Caco-2 (cell line): Measurements from ENCODE around the gene AOX1. TPM values are rescaled to one million over a fixed set of nuclear protein-coding genes. Genes with fewer than 3 reads are reported as not detected.

Experiments used
- BruUV-seq: library from RNA; stranded (reverse); fragments of 400-500 nt; replicated peaks from 2 replicates; lab custom pipeline; 2021; lab: Mats Ljungman, UMichigan
- CTCF ChIA-PET: fragments of 300-600 bp; sonication (Branson Sonifier 250); formaldehyde crosslinking; loops from one replicate; lab custom pipeline; 2022; ENCODE audit warnings: antibody characterized with exemption; lab: Charles Lee
- POLR2A ChIA-PET: fragments of 300-600 bp; sonication (Branson Sonifier 250); formaldehyde crosslinking; loops from one replicate; lab custom pipeline; 2022; ENCODE audit warnings: antibody characterized with exemption; lab: Charles Lee
- DNase-seq, 2 experiments: peaks; one replicate each; pipeline versions ENCODE4 v3.0.0 to v3.0.0-alpha.2; 2020 to 2022
- H3K27me3 ChIP-seq: replicated peaks from 2 replicates; pipeline ENCODE4 v1.6.0; 2011; ENCODE audit warnings: low read length; ENCODE audit not compliant: control insufficient read depth, insufficient read depth
- H3K36me3 ChIP-seq: 2 replicates; pipeline ENCODE4 v1.5.1; 2011; ENCODE audit warnings: low read length; ENCODE audit not compliant: control insufficient read depth, insufficient read depth
- H3K4me1 ChIP-seq: fragments of 250-450 bp; sonication (Bioruptor Pico); 2 replicates; pipeline ENCODE4 v1.5.1; 2020; ENCODE audit warnings: mild to moderate bottlenecking
- H3K4me3 ChIP-seq: 2 replicates; pipeline ENCODE4 v1.5.1; 2011; ENCODE audit warnings: low read depth, mild to moderate bottlenecking, control low read depth, low read length
- H3K9me3 ChIP-seq: fragments of 250-450 bp; sonication (Bioruptor Pico); 2 replicates; pipeline ENCODE4 v1.5.1; 2020; ENCODE audit warnings: mild to moderate bottlenecking, moderate library complexity
- H3K27ac Mint-ChIP-seq: one replicate; pipeline ENCODE4 v1.8.0; 2022; ENCODE audit warnings: mixed read lengths; ENCODE audit not compliant: unreplicated experiment
- H3K27me3 Mint-ChIP-seq: one replicate; pipeline ENCODE4 v1.8.0; 2022; ENCODE audit warnings: mixed read lengths; ENCODE audit not compliant: insufficient read depth, unreplicated experiment
- H3K36me3 Mint-ChIP-seq: one replicate; pipeline ENCODE4 v1.8.0; 2022; ENCODE audit warnings: mild to moderate bottlenecking, mixed read lengths; ENCODE audit not compliant: insufficient read depth, unreplicated experiment
- H3K4me1 Mint-ChIP-seq: one replicate; pipeline ENCODE4 v1.8.0; 2022; ENCODE audit warnings: low read depth, mixed read lengths; ENCODE audit not compliant: unreplicated experiment
- H3K4me3 Mint-ChIP-seq: one replicate; pipeline ENCODE4 v1.8.0; 2022; ENCODE audit warnings: mild to moderate bottlenecking, moderate library complexity, mixed read lengths; ENCODE audit not compliant: unreplicated experiment
- H3K9me3 Mint-ChIP-seq: one replicate; pipeline ENCODE4 v1.8.0; 2022; ENCODE audit warnings: mixed read lengths; ENCODE audit not compliant: unreplicated experiment
- intact Hi-C: fragments of 100-400 bp; cut with micrococcal nuclease; formaldehyde crosslinking; loops from one replicate; pipeline ENCODE4 v1.10.0; 2022; ENCODE audit not compliant: unreplicated experiment
- total RNA-seq: library from RNA; stranded (reverse); gene quantifications from 2 replicates; pipeline ENCODE4 v1.2.3, GENCODE V29; 2022
- TF ChIP-seq, protein P1 (sequence below), 2 experiments: fragments of 200-600 bp in 1 of 2; IDR thresholded peaks; 1 replicate in 1 of 2; 2 replicates in 1 of 2; pipeline versions ENCODE4 v1.5.1 to v1.8.0; 2011 to 2022; ENCODE audit warnings: antibody characterized with exemption in 1 of 2, control low read depth in 1 of 2, inconsistent platforms in 1 of 2, low read depth in 1 of 2, low read length in 1 of 2, mild to moderate bottlenecking in 1 of 2, moderate library complexity in 1 of 2; ENCODE audit not compliant: insufficient read depth in 1 of 2, severe bottlenecking in 1 of 2, unreplicated experiment in 1 of 2

AOX1 gene
- total RNA-seq, 1 experiment from 2014 or later = 0.79 TPM

GRCh38 chr2:200653021-200653420, 67.2 kb downstream of the AOX1 start:
- no peaks in the 10 kb centered on the region for H3K4me1 Mint-ChIP-seq
- H3K27ac Mint-ChIP-seq = no peak overlapping the region
- intact Hi-C loops = no loop called here
- H3K4me1 ChIP-seq = peaks cover 10% of the 10 kb centered on the region
- H3K36me3 ChIP-seq = no peaks in the 10 kb centered on the region
- H3K9me3 Mint-ChIP-seq = no peaks in the 10 kb centered on the region
- DNase-seq = no peak
- no peaks in the 10 kb centered on the region for H3K27me3 Mint-ChIP-seq
- ChIA-PET POLR2A (no interaction called here), CTCF (no interaction called here)
- H3K4me3 ChIP-seq = no peak overlapping the region
- no TSS peak for BruUV-seq
- H3K36me3 Mint-ChIP-seq = no peaks in the 10 kb centered on the region
- TF ChIP-seq, protein P1, sequence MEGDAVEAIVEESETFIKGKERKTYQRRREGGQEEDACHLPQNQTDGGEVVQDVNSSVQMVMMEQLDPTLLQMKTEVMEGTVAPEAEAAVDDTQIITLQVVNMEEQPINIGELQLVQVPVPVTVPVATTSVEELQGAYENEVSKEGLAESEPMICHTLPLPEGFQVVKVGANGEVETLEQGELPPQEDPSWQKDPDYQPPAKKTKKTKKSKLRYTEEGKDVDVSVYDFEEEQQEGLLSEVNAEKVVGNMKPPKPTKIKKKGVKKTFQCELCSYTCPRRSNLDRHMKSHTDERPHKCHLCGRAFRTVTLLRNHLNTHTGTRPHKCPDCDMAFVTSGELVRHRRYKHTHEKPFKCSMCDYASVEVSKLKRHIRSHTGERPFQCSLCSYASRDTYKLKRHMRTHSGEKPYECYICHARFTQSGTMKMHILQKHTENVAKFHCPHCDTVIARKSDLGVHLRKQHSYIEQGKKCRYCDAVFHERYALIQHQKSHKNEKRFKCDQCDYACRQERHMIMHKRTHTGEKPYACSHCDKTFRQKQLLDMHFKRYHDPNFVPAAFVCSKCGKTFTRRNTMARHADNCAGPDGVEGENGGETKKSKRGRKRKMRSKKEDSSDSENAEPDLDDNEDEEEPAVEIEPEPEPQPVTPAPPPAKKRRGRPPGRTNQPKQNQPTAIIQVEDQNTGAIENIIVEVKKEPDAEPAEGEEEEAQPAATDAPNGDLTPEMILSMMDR (IDR thresholded peaks at IDR 0.05; ENCODE audit: insufficient read depth in 1 of 2, low read depth in 1 of 2, low read length in 1 of 2, severe bottlenecking in 1 of 2, unreplicated experiment in 1 of 2) = no peak
- H3K4me3 Mint-ChIP-seq = no peak overlapping the region
- H3K9me3 ChIP-seq = no peaks in the 10 kb centered on the region; the same call in 1 of the 2 replicates
- H3K27me3 ChIP-seq = no peaks in the 10 kb centered on the region

DNA sequence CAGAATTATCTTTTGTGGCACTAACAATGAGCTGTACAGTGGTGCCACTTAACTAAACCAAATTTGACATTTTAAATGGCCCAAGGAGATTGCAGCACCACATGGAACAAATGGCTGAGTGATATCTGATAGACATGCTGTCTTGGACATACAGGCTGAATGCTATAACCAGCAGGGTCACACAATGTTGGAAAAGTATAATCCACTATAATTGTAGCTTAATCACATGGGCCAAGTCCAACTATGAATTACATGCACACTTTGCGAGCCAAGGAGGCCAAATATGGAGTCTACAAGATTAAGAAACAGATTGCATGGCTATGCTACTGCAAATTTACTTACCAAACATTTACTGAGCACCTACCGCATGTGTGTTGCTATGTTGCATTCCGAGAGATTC, 69.0 kb downstream of the AOX1 start:
- Mint-ChIP-seq H3K9me3 (no peaks in the 10 kb centered on the region), H3K36me3 (no peaks in the 10 kb centered on the region), H3K4me3 (no peak overlapping the region), H3K27me3 (no peaks in the 10 kb centered on the region), H3K27ac (no peak overlapping the region), H3K4me1 (no peaks in the 10 kb centered on the region)
- H3K27me3 ChIP-seq = no peaks in the 10 kb centered on the region
- intact Hi-C loops = no loop called here
- no TSS peak for BruUV-seq
- no peaks in the 10 kb centered on the region; the same call in 1 of the 2 replicates for H3K4me1 ChIP-seq
- TF ChIP-seq, protein P1 (IDR thresholded peaks at IDR 0.05; ENCODE audit: insufficient read depth in 1 of 2, low read depth in 1 of 2, low read length in 1 of 2, severe bottlenecking in 1 of 2, unreplicated experiment in 1 of 2) = no peak
- CTCF ChIA-PET = interaction anchor here (0.6 kb wide), 1 partner anchor 15 kb away, joined by 3 read pairs; no protein-coding TSS in a partner anchor
- no peaks in the 10 kb centered on the region for H3K36me3 ChIP-seq
- no peak for DNase-seq
- H3K9me3 ChIP-seq = no peaks in the 10 kb centered on the region
- POLR2A ChIA-PET = no interaction called here
- H3K4me3 ChIP-seq = no peak overlapping the region

- no peak for DNase-seq
- Histone ChIP-seq H3K27me3 (no peaks in the 10 kb centered on the region), H3K9me3 (no peaks in the 10 kb centered on the region), H3K4me3 (no peak overlapping the region), H3K36me3 (no peaks in the 10 kb centered on the region), H3K4me1 (no peaks in the 10 kb centered on the region)
- intact Hi-C loops = no loop called here
- Mint-ChIP-seq H3K36me3 (no peaks in the 10 kb centered on the region), H3K4me1 (no peaks in the 10 kb centered on the region), H3K27me3 (no peaks in the 10 kb centered on the region), H3K4me3 (no peak overlapping the region), H3K9me3 (no peaks in the 10 kb centered on the region), H3K27ac (no peak overlapping the region)
- BruUV-seq = no TSS peak
- POLR2A ChIA-PET = no interaction called here
- TF ChIP-seq, protein P1 (IDR thresholded peaks at IDR 0.05; ENCODE audit: insufficient read depth in 1 of 2, low read depth in 1 of 2, low read length in 1 of 2, severe bottlenecking in 1 of 2, unreplicated experiment in 1 of 2) = no peak
- CTCF ChIA-PET = no interaction called here
These were observed 70.2 kb downstream of the AOX1 start for GRCh38 chr2:200655918-200656580.
